GM23338 (cell line): Measurements from ENCODE around the gene SNX22. TPM values are rescaled to one million over a fixed set of nuclear protein-coding genes. Genes with fewer than 3 reads are reported as not detected.

Experiments used
- ATAC-seq: fragments of 200-7000 bp; cut with Tn5 transposase; 3 replicates; pipeline ENCODE4 v1.9.1; 2020
- DNase-seq: peaks from one replicate; pipeline ENCODE4 v3.0.0-alpha.2; 2015; ENCODE audit warnings: low spot score
- H2AFZ ChIP-seq: fragments of 200-600 bp; sonication (generic); 2 replicates; pipeline ENCODE4 v1.8.0; 2016; ENCODE audit warnings: antibody characterized with exemption, mild to moderate bottlenecking, moderate library complexity
- H3F3A ChIP-seq: fragments of 200-600 bp; sonication (generic); replicated peaks from 2 replicates; pipeline ENCODE4 v1.8.0; 2017; ENCODE audit warnings: antibody characterized with exemption, mixed run types, low read depth
- H3K27ac ChIP-seq: fragments of 200-600 bp; sonication (generic); 2 replicates; pipeline ENCODE4 v1.6.1; 2016; ENCODE audit warnings: low read depth
- H3K27me3 ChIP-seq: fragments of 200-600 bp; sonication (generic); 2 replicates; pipeline ENCODE4 v1.8.0; 2016; ENCODE audit warnings: mild to moderate bottlenecking, mixed run types, moderate library complexity; ENCODE audit not compliant: insufficient read depth
- H3K36me3 ChIP-seq: fragments of 200-600 bp; sonication (generic); 2 replicates; pipeline ENCODE4 v1.8.0; 2016; ENCODE audit warnings: mild to moderate bottlenecking; ENCODE audit not compliant: insufficient read depth
- H3K4me1 ChIP-seq: fragments of 200-600 bp; sonication (generic); 2 replicates; pipeline ENCODE4 v1.8.0; 2016; ENCODE audit warnings: mild to moderate bottlenecking, moderate library complexity; ENCODE audit not compliant: insufficient read depth
- H3K4me2 ChIP-seq: fragments of 200-600 bp; sonication (generic); 2 replicates; pipeline ENCODE4 v1.7.1; 2017; ENCODE audit warnings: mixed run types
- H3K4me3 ChIP-seq: fragments of 200-600 bp; sonication (generic); 2 replicates; pipeline ENCODE4 v1.6.1; 2016; ENCODE audit warnings: mixed run types
- H3K79me2 ChIP-seq: fragments of 200-600 bp; sonication (generic); replicated peaks from 2 replicates; pipeline ENCODE4 v1.8.0; 2017; ENCODE audit warnings: mild to moderate bottlenecking; ENCODE audit not compliant: insufficient read depth
- H3K9me2 ChIP-seq: fragments of 200-600 bp; sonication (generic); 2 replicates; pipeline ENCODE4 v1.8.0; 2017; ENCODE audit not compliant: insufficient read depth
- H4K20me1 ChIP-seq: fragments of 200-600 bp; sonication (generic); replicated peaks from 2 replicates; pipeline ENCODE4 v1.8.0; 2017; ENCODE audit warnings: mild to moderate bottlenecking; ENCODE audit not compliant: insufficient read depth
- H3K27ac Mint-ChIP-seq: 2 replicates; pipeline ENCODE4 v1.8.0; 2020; ENCODE audit warnings: inconsistent platforms, mild to moderate bottlenecking, moderate library complexity, mixed read lengths
- H3K27me3 Mint-ChIP-seq: 3 replicates; pipeline ENCODE4 v1.8.0; 2022; ENCODE audit warnings: low read depth, mild to moderate bottlenecking, moderate library complexity, mixed read lengths, inconsistent platforms; ENCODE audit not compliant: insufficient read depth, poor library complexity
- H3K36me3 Mint-ChIP-seq: 3 replicates; pipeline ENCODE4 v1.8.0; 2021; ENCODE audit warnings: low read depth, mild to moderate bottlenecking, inconsistent platforms, moderate library complexity, mixed read lengths
- H3K4me1 Mint-ChIP-seq: 3 replicates; pipeline ENCODE4 v1.8.0; 2020; ENCODE audit warnings: mild to moderate bottlenecking, inconsistent platforms, mixed read lengths
- H3K4me3 Mint-ChIP-seq: 3 replicates; pipeline ENCODE4 v1.8.0; 2021; ENCODE audit warnings: moderate library complexity, mild to moderate bottlenecking, inconsistent platforms, mixed read lengths
- H3K9me3 Mint-ChIP-seq: 3 replicates; pipeline ENCODE4 v1.8.0; 2020; ENCODE audit warnings: moderate library complexity, mild to moderate bottlenecking, inconsistent platforms, mixed read lengths
- EZH2 ChIP-seq: fragments of 200-600 bp; sonication (generic); IDR thresholded peaks from one replicate; pipeline ENCODE4 v1.8.0; 2017; ENCODE audit warnings: antibody characterized with exemption, mild to moderate bottlenecking, low read depth; ENCODE audit not compliant: unreplicated experiment
- EZH2phosphoT487 ChIP-seq: fragments of 200-600 bp; sonication (generic); IDR thresholded peaks from one replicate; pipeline ENCODE4 v1.8.1; 2018; ENCODE audit warnings: antibody characterized with exemption; ENCODE audit not compliant: unreplicated experiment
- POLR2AphosphoS5 ChIP-seq: IDR thresholded peaks from 2 replicates; pipeline ENCODE4 v1.6.1; 2016; ENCODE audit warnings: antibody characterized with exemption, low read depth
- STAT1 ChIP-seq: IDR thresholded peaks from one replicate; pipeline ENCODE4 v1.6.1; 2016; ENCODE audit warnings: antibody characterized with exemption; ENCODE audit not compliant: unreplicated experiment
- polyA plus RNA-seq: library from polyadenylated mRNA; unstranded; fragments of >200 nt; fragmentation: Nextera tagmentation; extraction: Ambion mirVana; gene quantifications from 2 replicates; pipeline ENCODE4 v1.2.1, GENCODE V29; 2016
- total RNA-seq: library from RNA; depleted of rRNA; stranded (reverse); fragments of >200 nt; shearing (Covaris generic); gene quantifications from 2 replicates; pipeline ENCODE4 v1.2.3, GENCODE V29; 2014
- TF ChIP-seq, protein P1 (sequence below): IDR thresholded peaks from one replicate; pipeline ENCODE4 v1.6.1; 2018; ENCODE audit warnings: antibody characterized with exemption; ENCODE audit not compliant: unreplicated experiment

Gene SNX22
- total and polyA plus RNA-seq, 2 experiments from 2014 or later, result 3.7 to 5.7 TPM

DNA sequence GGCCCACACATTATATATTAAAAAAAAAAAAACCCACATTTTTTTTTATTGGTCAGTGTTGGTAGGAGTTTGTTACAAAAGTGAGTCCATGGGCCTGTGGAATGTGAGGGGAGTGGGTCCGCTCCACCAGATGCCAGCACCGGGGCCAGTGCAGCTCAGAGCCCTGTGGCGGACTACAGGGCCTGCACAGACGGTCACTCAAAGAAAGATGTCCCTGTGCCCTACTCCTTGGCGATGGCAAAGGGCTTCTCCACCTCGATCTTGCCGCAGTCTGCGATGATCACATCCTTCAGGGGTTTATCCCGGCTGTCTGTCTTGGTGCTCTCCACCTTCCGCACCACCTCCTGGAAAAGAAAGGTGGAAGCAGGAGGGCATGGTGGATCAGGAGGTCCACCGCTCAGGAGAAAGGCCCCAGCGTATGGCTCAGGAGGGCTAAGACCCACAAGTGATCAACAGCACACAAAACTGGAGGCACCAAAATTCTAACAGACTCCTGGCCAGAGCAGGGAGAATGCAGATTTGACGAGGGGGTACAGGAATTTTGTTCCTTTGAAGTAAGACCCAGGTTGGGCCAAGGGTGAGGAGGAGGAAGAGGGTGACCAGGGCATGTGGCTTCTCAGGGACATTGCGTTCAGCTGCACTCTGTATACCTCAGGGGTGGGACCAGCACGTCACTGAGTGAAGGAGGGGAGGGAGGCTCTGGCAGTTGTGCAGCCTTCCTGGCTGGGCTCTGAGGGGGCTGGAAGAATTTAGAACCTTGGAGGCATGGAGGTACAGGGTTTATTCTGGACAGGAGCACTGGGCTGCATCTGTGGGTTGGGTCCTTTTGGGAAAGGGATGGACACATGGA lies 4.5 kb downstream of the SNX22 start:
- H3F3A ChIP-seq, result peaks cover 31% of the 10 kb centered on the region
- H3K27me3 ChIP-seq, result peaks cover 18% of the 10 kb centered on the region
- H4K20me1 ChIP-seq, result peaks cover 21% of the 10 kb centered on the region
- TF ChIP-seq EZH2, result no peak
- peak; percentile 34; the same call in 1 of the 2 replicates for TF ChIP-seq POLR2AphosphoS5
- Mint-ChIP-seq H3K36me3 (peaks cover 58% of the 10 kb centered on the region), H3K4me3 (no peak overlapping the region), H3K27ac (no peak overlapping the region), H3K4me1 (peaks cover 11% of the 10 kb centered on the region), H3K27me3 (peaks cover 24% of the 10 kb centered on the region), H3K9me3 (no peaks in the 10 kb centered on the region; the same call in 2 of the 3 replicates)
- peaks cover 6% of the 10 kb centered on the region; the same call in 1 of the 2 replicates for H3K79me2 ChIP-seq
- no peak overlapping the region for H2AFZ ChIP-seq
- H3K4me3 ChIP-seq, result no peak overlapping the region
- H3K36me3 ChIP-seq, result peaks cover 53% of the 10 kb centered on the region
- H3K4me2 ChIP-seq, result no peak overlapping the region
- DNase-seq, result no peak
- peaks cover 13% of the 10 kb centered on the region for H3K4me1 ChIP-seq
- H3K9me2 ChIP-seq, result no peaks in the 10 kb centered on the region
- ATAC-seq, result no peak
- 0 out of 2 replicates have a peak overlapping the region, but pooled peaks have one; percentile 76 for H3K27ac ChIP-seq

DNA sequence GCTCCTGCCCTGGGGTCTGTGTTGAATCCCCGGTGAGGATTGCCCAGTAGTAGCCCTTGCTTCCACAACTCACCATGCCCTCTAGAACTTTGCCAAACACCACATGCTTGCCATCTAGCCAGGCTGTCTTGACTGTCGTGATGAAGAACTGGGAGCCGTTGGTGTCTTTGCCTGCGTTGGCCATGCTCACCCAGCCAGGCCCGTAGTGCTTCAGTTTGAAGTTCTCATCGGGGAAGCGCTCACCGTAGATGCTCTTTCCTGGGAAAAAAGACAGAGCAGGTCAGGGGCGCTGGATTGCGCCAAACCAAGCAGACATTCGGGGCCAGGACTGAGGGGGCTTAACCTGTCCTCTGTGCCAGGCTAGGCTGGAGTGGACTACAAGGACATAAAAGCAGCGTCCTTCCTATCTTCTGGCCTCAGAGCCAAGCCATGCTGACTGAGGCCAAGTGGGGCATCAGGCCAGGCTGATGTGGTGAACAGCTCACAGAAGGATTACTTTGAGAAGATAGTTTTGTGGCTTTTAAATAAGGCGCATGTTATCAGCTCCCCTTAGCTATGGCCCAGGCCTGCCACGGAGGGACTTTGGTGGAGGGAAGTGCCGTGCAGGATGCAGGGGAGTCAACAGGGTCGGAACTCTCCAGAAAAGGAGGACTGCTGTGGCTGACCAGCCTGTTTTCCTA lies 5.3 kb downstream of the SNX22 start:
- Mint-ChIP-seq H3K9me3 (no peaks in the 10 kb centered on the region; the same call in 2 of the 3 replicates), H3K27ac (no peak overlapping the region), H3K27me3 (peaks cover 21% of the 10 kb centered on the region), H3K4me3 (no peak overlapping the region), H3K36me3 (peaks cover 61% of the 10 kb centered on the region), H3K4me1 (peaks cover 12% of the 10 kb centered on the region)
- Histone ChIP-seq H3K27me3 (peaks cover 16% of the 10 kb centered on the region), H3K9me2 (no peaks in the 10 kb centered on the region), H3K36me3 (peaks cover 53% of the 10 kb centered on the region), H3K79me2 (peaks cover 14% of the 10 kb centered on the region), H3K4me3 (no peak overlapping the region), H3K27ac (no peak overlapping the region), H4K20me1 (peaks cover 21% of the 10 kb centered on the region), H3F3A (peaks cover 31% of the 10 kb centered on the region), H3K4me2 (no peak overlapping the region), H3K4me1 (peaks cover 13% of the 10 kb centered on the region), H2AFZ (no peak overlapping the region)
- no peak for ATAC-seq
- no peak for TF ChIP-seq EZH2phosphoT487
- DNase-seq, result no peak

DNA sequence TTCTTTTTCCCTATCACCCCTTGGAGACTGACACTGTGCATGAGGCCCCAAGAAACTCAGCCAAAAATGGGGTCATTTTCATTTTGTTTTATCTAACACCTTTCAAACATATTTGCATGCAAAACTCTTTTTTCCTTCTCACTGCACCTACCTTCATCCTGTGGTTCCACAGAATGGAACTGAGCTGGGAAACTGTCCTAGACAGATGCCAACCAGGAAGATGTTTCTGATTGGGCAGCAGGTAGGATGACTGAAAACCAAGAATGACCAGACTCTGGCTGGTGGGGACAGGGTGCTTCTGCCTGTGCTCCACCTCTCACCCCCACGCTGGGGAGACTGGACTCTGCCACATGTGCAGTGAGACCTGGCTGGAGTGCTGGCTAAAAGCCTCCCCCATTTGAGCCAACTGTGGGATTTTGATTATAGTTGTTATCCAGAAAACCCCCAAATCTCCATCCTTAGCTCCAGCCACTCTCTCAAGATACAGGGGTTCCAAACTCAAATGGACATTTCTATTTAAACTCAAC lies 6.1 kb downstream of the SNX22 start:
- H2AFZ ChIP-seq, result no peak overlapping the region
- peak overlapping the region; percentile 36; the same call in 1 of the 2 replicates for H3K27ac Mint-ChIP-seq
- no peak overlapping the region for H3K27ac ChIP-seq
- H3K27me3 Mint-ChIP-seq, result peaks cover 17% of the 10 kb centered on the region
- H3K36me3 ChIP-seq, result peaks cover 53% of the 10 kb centered on the region
- H3K27me3 ChIP-seq, result peaks cover 8% of the 10 kb centered on the region
- no peak overlapping the region; the same call in 2 of the 3 replicates for H3K4me3 Mint-ChIP-seq
- peaks cover 21% of the 10 kb centered on the region for H4K20me1 ChIP-seq
- ATAC-seq, result no peak
- H3K79me2 ChIP-seq, result peaks cover 21% of the 10 kb centered on the region
- no peak for DNase-seq
- peaks cover 67% of the 10 kb centered on the region for H3K36me3 Mint-ChIP-seq
- no peaks in the 10 kb centered on the region; the same call in 2 of the 3 replicates for H3K9me3 Mint-ChIP-seq
- no peak overlapping the region for H3K4me3 ChIP-seq
- H3K4me1 ChIP-seq, result peaks cover 14% of the 10 kb centered on the region
- no peak overlapping the region for H3K4me2 ChIP-seq
- H3F3A ChIP-seq, result peaks cover 35% of the 10 kb centered on the region
- H3K9me2 ChIP-seq, result no peaks in the 10 kb centered on the region
- peaks cover 15% of the 10 kb centered on the region for H3K4me1 Mint-ChIP-seq
- TF ChIP-seq STAT1, result no peak
- TF ChIP-seq, protein P1, sequence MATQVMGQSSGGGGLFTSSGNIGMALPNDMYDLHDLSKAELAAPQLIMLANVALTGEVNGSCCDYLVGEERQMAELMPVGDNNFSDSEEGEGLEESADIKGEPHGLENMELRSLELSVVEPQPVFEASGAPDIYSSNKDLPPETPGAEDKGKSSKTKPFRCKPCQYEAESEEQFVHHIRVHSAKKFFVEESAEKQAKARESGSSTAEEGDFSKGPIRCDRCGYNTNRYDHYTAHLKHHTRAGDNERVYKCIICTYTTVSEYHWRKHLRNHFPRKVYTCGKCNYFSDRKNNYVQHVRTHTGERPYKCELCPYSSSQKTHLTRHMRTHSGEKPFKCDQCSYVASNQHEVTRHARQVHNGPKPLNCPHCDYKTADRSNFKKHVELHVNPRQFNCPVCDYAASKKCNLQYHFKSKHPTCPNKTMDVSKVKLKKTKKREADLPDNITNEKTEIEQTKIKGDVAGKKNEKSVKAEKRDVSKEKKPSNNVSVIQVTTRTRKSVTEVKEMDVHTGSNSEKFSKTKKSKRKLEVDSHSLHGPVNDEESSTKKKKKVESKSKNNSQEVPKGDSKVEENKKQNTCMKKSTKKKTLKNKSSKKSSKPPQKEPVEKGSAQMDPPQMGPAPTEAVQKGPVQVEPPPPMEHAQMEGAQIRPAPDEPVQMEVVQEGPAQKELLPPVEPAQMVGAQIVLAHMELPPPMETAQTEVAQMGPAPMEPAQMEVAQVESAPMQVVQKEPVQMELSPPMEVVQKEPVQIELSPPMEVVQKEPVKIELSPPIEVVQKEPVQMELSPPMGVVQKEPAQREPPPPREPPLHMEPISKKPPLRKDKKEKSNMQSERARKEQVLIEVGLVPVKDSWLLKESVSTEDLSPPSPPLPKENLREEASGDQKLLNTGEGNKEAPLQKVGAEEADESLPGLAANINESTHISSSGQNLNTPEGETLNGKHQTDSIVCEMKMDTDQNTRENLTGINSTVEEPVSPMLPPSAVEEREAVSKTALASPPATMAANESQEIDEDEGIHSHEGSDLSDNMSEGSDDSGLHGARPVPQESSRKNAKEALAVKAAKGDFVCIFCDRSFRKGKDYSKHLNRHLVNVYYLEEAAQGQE, result no peak
- no peak for TF ChIP-seq EZH2
